HCT116 (cell line): ENCODE measurements around the gene TMEM239. TPM values are rescaled to one million over a fixed set of nuclear protein-coding genes. Genes with fewer than 3 reads are reported as not detected.

Experiments
- ATAC-seq: fragments of 200-7000 bp; cut with Tn5 transposase; 2 replicates; pipeline ENCODE4 v1.9.1; 2020; ENCODE audit warnings: mild to moderate bottlenecking, moderate library complexity
- BruUV-seq: library from RNA; stranded (reverse); fragments of 400-500 nt; replicated peaks from 2 replicates; lab custom pipeline; 2021; lab: Mats Ljungman, UMichigan
- CTCF ChIA-PET: fragments of 300-600 bp; sonication (Branson Sonifier 250); formaldehyde crosslinking; loops from one replicate; lab custom pipeline; 2021; ENCODE audit warnings: antibody characterized with exemption; lab: Charles Lee
- POLR2A ChIA-PET: fragments of 300-600, 350-600 bp; sonication (Branson Sonifier 250); formaldehyde crosslinking; loops from one replicate; lab custom pipeline; 2021; ENCODE audit warnings: antibody characterized with exemption; lab: Charles Lee
- RAD21 ChIA-PET, 2 experiments: fragments of 300-600 bp; sonication (Branson Sonifier 250); formaldehyde crosslinking; loops; one replicate each; lab custom pipeline; 2023; ENCODE audit warnings: low total read pairs in 2 of 2; ENCODE audit not compliant: uncharacterized antibody in 2 of 2, unreplicated experiment in 2 of 2, low non-redundant PET in 1 of 2; lab: Charles Lee
- DNase-seq: peaks from one replicate; pipeline ENCODE4 v3.0.0-alpha.2; 2010; ENCODE audit warnings: low read depth, low spot score
- H2AFZ ChIP-seq: fragments of 200-600 bp; shearing (Covaris generic), sonication (generic); 2 replicates; pipeline ENCODE4 v1.6.1; 2017; ENCODE audit warnings: low read depth, mixed run types, mixed read lengths, antibody characterized with exemption, low read length; ENCODE audit not compliant: poor library complexity, severe bottlenecking
- H3K27ac ChIP-seq: 2 replicates; pipeline ENCODE4 v1.5.1; 2012; ENCODE audit warnings: low read depth, low read length
- H3K27me3 ChIP-seq: fragments of 200-600 bp; sonication (generic); 2 replicates; pipeline ENCODE4 v1.6.1; 2016; ENCODE audit warnings: mixed run types, low read length, mixed read lengths; ENCODE audit not compliant: insufficient read depth
- H3K36me3 ChIP-seq, 2 experiments: fragments of 200-500 bp in 1 of 2; fragments of 200-600 bp in 1 of 2; sonication (Bioruptor generic) in 1 of 2; sonication (generic) in 1 of 2; 2 replicates each; pipeline versions ENCODE4 v1.5.1 to v1.6.1; 2014 to 2016; ENCODE audit warnings: low read length in 2 of 2, inconsistent platforms in 1 of 2, mixed read lengths in 1 of 2, mixed run types in 1 of 2; ENCODE audit not compliant: insufficient read depth in 2 of 2, control insufficient read depth in 1 of 2
- H3K4me1 ChIP-seq, 2 experiments: fragments of 200-600 bp in 1 of 2; sonication (generic) in 1 of 2; 2 replicates each; pipeline versions ENCODE4 v1.5.1 to v1.6.1; 2012 to 2017; ENCODE audit warnings: low read length in 2 of 2, inconsistent platforms in 1 of 2, mild to moderate bottlenecking in 1 of 2, mixed read lengths in 1 of 2, mixed run types in 1 of 2, moderate library complexity in 1 of 2; ENCODE audit not compliant: insufficient read depth in 2 of 2, control insufficient read depth in 1 of 2
- H3K4me2 ChIP-seq: fragments of 200-600 bp; sonication (generic); 2 replicates; pipeline ENCODE4 v1.6.1; 2017; ENCODE audit warnings: mixed run types, low read length, mixed read lengths
- H3K4me3 ChIP-seq, 2 experiments: fragments of 200-600 bp in 1 of 2; sonication (generic) in 1 of 2; replicated peaks in 1 of 2; 2 replicates each; pipeline ENCODE4 v1.5.1; 2011 to 2016; ENCODE audit warnings: low read length in 2 of 2, control low read depth in 1 of 2, low read depth in 1 of 2, mild to moderate bottlenecking in 1 of 2, mixed read lengths in 1 of 2, mixed run types in 1 of 2
- H3K79me2 ChIP-seq: fragments of 200-600 bp; sonication (generic); 2 replicates; pipeline ENCODE4 v1.6.1; 2017; ENCODE audit warnings: mild to moderate bottlenecking, mixed run types, low read length, moderate library complexity, mixed read lengths; ENCODE audit not compliant: insufficient read depth
- H3K9ac ChIP-seq: fragments of 200-600 bp; sonication (generic); 2 replicates; pipeline ENCODE4 v1.6.1; 2016; ENCODE audit warnings: low read length, mixed read lengths
- H3K9me2 ChIP-seq: fragments of 200-600 bp; sonication (generic), shearing (Covaris generic); 2 replicates; pipeline ENCODE4 v1.6.1; 2017; ENCODE audit warnings: mixed run types, mild to moderate bottlenecking, moderate library complexity; ENCODE audit not compliant: insufficient read depth
- H3K9me3 ChIP-seq, 2 experiments: fragments of 200-500 bp in 1 of 2; fragments of 200-600 bp in 1 of 2; sonication (Bioruptor generic) in 1 of 2; sonication (generic) in 1 of 2; 2 replicates each; pipeline ENCODE4 v1.6.1; 2014 to 2017; ENCODE audit warnings: low read length in 2 of 2, mixed read lengths in 2 of 2, inconsistent platforms in 1 of 2, low read depth in 1 of 2, mild to moderate bottlenecking in 1 of 2, mixed run types in 1 of 2, moderate library complexity in 1 of 2; ENCODE audit not compliant: control insufficient read depth in 1 of 2, insufficient read depth in 1 of 2
- H4K20me1 ChIP-seq: fragments of 200-600 bp; sonication (generic), shearing (Covaris generic); 2 replicates; pipeline ENCODE4 v1.6.1; 2017; ENCODE audit warnings: mixed run types, mild to moderate bottlenecking, moderate library complexity; ENCODE audit not compliant: insufficient read depth
- CBX3 ChIP-seq: IDR thresholded peaks from 2 replicates; pipeline ENCODE4 v1.6.1; 2012; ENCODE audit warnings: low read depth
- EGR1 ChIP-seq: IDR thresholded peaks from 2 replicates; pipeline ENCODE4 v1.6.1; 2012; ENCODE audit warnings: low read depth
- ELF1 ChIP-seq: IDR thresholded peaks from 2 replicates; pipeline ENCODE4 v1.6.1; 2012; ENCODE audit warnings: low read depth, borderline replicate concordance
- FOSL1 ChIP-seq: IDR thresholded peaks from 2 replicates; pipeline ENCODE4 v1.6.1; 2012; ENCODE audit warnings: low read depth
- JUND ChIP-seq: IDR thresholded peaks from 2 replicates; pipeline ENCODE4 v1.6.1; 2012
- POLR2A ChIP-seq: IDR thresholded peaks from 2 replicates; pipeline ENCODE4 v1.7.0; 2011; ENCODE audit warnings: borderline replicate concordance; ENCODE audit not compliant: insufficient read depth, insufficient read length; ENCODE audit errors: extremely low read depth
- POLR2AphosphoS5 ChIP-seq: IDR thresholded peaks from 2 replicates; pipeline ENCODE4 v1.6.1; 2011; ENCODE audit warnings: mild to moderate bottlenecking, low read depth, low read length, moderate library complexity
- RAD21 ChIP-seq: IDR thresholded peaks from 2 replicates; pipeline ENCODE4 v1.6.1; 2012; ENCODE audit warnings: low read depth, mild to moderate bottlenecking
- SIN3A ChIP-seq: IDR thresholded peaks from 2 replicates; pipeline ENCODE4 v1.6.1; 2012; ENCODE audit warnings: low read depth
- SP1 ChIP-seq: IDR thresholded peaks from 2 replicates; pipeline ENCODE4 v1.6.1; 2012; ENCODE audit warnings: low read depth
- SRF ChIP-seq: IDR thresholded peaks from 2 replicates; pipeline ENCODE4 v1.6.1; 2012; ENCODE audit warnings: low read depth
- YY1 ChIP-seq: IDR thresholded peaks from 2 replicates; pipeline ENCODE4 v1.6.1; 2011; ENCODE audit warnings: low read length, low read depth, moderate library complexity, mild to moderate bottlenecking; ENCODE audit not compliant: insufficient replicate concordance; ENCODE audit errors: extremely low read depth
- ZFX ChIP-seq: fragments of 450-650 bp; IDR thresholded peaks from 2 replicates; pipeline ENCODE4 v1.6.1; 2017
- ZNF274 ChIP-seq: fragments of 200-500 bp; sonication (Bioruptor generic); IDR thresholded peaks from 2 replicates; pipeline ENCODE4 v1.6.1; 2014; ENCODE audit warnings: mild to moderate bottlenecking, low read depth, low read length, inconsistent platforms
- intact Hi-C: fragments of 100-400 bp; cut with micrococcal nuclease; formaldehyde crosslinking; loops from 2 replicates; pipeline ENCODE4 v1.10.0; 2022
- total RNA-seq: library from RNA; stranded (reverse); gene quantifications from one replicate; pipeline ENCODE4 v1.2.1, GENCODE V29; 2021; ENCODE audit not compliant: unreplicated experiment
- TF ChIP-seq, protein P1 (sequence below), 3 experiments: fragments of 200-600 bp in 1 of 3; sonication (generic) in 1 of 3; IDR thresholded peaks in 2 of 3; conservative IDR thresholded peaks in 1 of 3; 2 replicates each; pipeline ENCODE4 v1.5.1; 2012 to 2017; ENCODE audit warnings: low read depth in 2 of 3, low read length in 2 of 3, antibody characterized with exemption in 1 of 3, borderline replicate concordance in 1 of 3, control low read depth in 1 of 3, mild to moderate bottlenecking in 1 of 3, mixed read lengths in 1 of 3, mixed run types in 1 of 3, moderate library complexity in 1 of 3; ENCODE audit not compliant: insufficient read depth in 1 of 3

TMEM239 gene
- total RNA-seq, 1 experiment from 2014 or later: not detected

DNA sequence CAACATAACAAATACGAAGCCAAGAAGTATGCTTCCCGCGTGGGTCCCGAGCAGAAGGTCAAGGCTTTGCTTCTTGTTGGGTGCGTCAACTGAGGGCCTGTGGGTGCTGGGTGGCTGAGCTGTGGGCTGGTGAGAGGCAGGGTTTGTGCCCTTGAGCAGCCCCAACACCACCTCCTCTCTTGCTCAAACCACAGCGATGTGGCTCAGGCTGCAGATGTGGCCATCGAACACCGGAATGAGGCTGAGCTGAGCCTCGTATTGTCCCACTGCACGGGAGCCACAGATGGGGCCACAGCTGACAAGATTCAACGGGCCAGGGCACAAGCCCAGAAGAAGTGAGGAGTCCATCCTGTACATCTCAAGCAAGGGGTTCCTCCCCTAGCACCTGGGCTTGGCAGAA lies 50.1 kb downstream of the TMEM239 start:
- no peaks in the 10 kb centered on the region for H3K79me2 ChIP-seq
- BruUV-seq: no TSS peak
- peaks cover 11 to 21% of the 10 kb centered on the region in 2 experiments for H3K4me1 ChIP-seq
- H3K27ac ChIP-seq: no peak overlapping the region
- H4K20me1 ChIP-seq: no peaks in the 10 kb centered on the region
- no peak for DNase-seq
- no peaks in the 10 kb centered on the region for H3K27me3 ChIP-seq
- no peaks in the 10 kb centered on the region for H3K9me2 ChIP-seq
- no peak overlapping the region for H3K4me2 ChIP-seq
- no peak overlapping the region for H2AFZ ChIP-seq
- POLR2A ChIA-PET: no interaction called here
- intact Hi-C loops: no loop called here
- RAD21 ChIA-PET: no interaction called here
- H3K4me3 ChIP-seq: no peak overlapping the region
- ATAC-seq: no peak
- no peaks in the 10 kb centered on the region for H3K9me3 ChIP-seq
- no peak overlapping the region for H3K9ac ChIP-seq
- H3K36me3 ChIP-seq: peaks cover 0 to 2% of the 10 kb centered on the region in 2 experiments; a peak in 2 of 4 replicates
- CTCF ChIA-PET: interaction anchor here (0.6 kb wide), 1 partner anchor 28 kb away, joined by 3 read pairs; no protein-coding TSS in a partner anchor
- TF ChIP-seq SIN3A (no peak), POLR2AphosphoS5 (no peak)
- TF ChIP-seq, protein P1, sequence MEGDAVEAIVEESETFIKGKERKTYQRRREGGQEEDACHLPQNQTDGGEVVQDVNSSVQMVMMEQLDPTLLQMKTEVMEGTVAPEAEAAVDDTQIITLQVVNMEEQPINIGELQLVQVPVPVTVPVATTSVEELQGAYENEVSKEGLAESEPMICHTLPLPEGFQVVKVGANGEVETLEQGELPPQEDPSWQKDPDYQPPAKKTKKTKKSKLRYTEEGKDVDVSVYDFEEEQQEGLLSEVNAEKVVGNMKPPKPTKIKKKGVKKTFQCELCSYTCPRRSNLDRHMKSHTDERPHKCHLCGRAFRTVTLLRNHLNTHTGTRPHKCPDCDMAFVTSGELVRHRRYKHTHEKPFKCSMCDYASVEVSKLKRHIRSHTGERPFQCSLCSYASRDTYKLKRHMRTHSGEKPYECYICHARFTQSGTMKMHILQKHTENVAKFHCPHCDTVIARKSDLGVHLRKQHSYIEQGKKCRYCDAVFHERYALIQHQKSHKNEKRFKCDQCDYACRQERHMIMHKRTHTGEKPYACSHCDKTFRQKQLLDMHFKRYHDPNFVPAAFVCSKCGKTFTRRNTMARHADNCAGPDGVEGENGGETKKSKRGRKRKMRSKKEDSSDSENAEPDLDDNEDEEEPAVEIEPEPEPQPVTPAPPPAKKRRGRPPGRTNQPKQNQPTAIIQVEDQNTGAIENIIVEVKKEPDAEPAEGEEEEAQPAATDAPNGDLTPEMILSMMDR (IDR thresholded peaks at IDR 0.05 in 2 of 3, conservative IDR thresholded peaks at IDR 0.05 in 1 of 3; ENCODE audit: borderline replicate concordance in 1 of 3, insufficient read depth in 1 of 3, low read depth in 2 of 3, low read length in 2 of 3): no peak

DNA sequence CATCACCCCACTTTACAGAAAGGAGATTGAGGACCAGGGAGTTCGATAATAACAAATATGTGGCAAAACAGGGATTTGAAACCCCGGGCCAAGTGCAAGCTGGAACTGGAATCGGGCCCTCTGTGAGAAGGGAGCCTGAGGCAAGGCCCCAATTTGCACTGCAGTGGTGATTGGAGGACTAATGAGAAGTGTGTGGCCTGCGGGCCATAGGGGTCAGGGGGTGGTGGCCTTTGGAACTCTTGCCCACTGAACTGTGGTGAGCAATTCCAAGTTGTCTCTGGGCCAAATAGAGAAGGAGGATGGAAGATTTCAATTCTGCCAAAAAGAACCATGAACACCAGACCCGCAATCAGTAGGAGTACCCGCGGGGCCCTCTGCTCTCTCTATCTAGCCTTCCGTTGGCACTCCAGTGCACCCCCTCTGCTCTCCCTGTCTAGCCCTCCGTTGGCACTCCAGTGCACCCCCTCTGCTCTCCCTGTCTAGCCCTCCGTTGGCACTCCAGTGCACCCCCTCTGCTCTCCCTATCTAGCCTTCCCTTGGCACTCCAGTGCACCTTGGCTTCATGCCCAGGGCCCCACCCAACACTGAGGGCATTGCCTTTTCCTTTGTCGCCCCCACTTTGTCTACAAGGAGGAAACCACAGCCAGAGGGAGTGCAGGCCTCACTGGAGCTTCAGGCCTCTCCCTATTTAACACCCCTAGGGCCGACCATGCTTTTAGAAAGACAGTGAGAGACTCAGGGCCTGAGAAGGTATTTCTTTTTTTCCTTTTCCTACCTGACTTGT lies 51.1 kb downstream of the TMEM239 start:
- ATAC-seq (no peak), DNase-seq (no peak)
- Histone ChIP-seq H3K9me2 (no peaks in the 10 kb centered on the region), H4K20me1 (no peaks in the 10 kb centered on the region), H3K4me3 (no peak overlapping the region), H2AFZ (no peak overlapping the region), H3K4me2 (no peak overlapping the region), H3K9me3 (no peaks in the 10 kb centered on the region), H3K27me3 (no peaks in the 10 kb centered on the region), H3K79me2 (no peaks in the 10 kb centered on the region), H3K36me3 (peaks cover 0 to 2% of the 10 kb centered on the region in 2 experiments; a peak in 1 of 4 replicates), H3K27ac (no peak overlapping the region), H3K4me1 (peaks cover 12 to 31% of the 10 kb centered on the region in 2 experiments), H3K9ac (no peak overlapping the region)
- POLR2A ChIA-PET: no interaction called here
- RAD21 ChIA-PET: no interaction called here
- CTCF ChIA-PET: no interaction called here
- intact Hi-C loops: no loop called here
- BruUV-seq: no TSS peak
- TF ChIP-seq FOSL1 (no peak), CBX3 (no peak), POLR2AphosphoS5 (no peak), ELF1 (no peak), POLR2A (no peak), YY1 (no peak), EGR1 (no peak), JUND (no peak), SRF (no peak), RAD21 (no peak), ZFX (no peak), SP1 (no peak), ZNF274 (no peak), SIN3A (no peak)
- TF ChIP-seq, protein P1 (IDR thresholded peaks at IDR 0.05 in 2 of 3, conservative IDR thresholded peaks at IDR 0.05 in 1 of 3; ENCODE audit: borderline replicate concordance in 1 of 3, insufficient read depth in 1 of 3, low read depth in 2 of 3, low read length in 2 of 3): no peak
